ENCODE measurements around the gene NYAP2. TPM values are rescaled to one million over a fixed set of nuclear protein-coding genes. Genes with fewer than 3 reads are reported as not detected.

Gene NYAP2
- total and polyA plus RNA-seq, 10 of the 15 experiments (the other 5 are each of a cell fraction or from before 2014, with no cell fraction given): 0.03 TPM; not detected in 9

DNA sequence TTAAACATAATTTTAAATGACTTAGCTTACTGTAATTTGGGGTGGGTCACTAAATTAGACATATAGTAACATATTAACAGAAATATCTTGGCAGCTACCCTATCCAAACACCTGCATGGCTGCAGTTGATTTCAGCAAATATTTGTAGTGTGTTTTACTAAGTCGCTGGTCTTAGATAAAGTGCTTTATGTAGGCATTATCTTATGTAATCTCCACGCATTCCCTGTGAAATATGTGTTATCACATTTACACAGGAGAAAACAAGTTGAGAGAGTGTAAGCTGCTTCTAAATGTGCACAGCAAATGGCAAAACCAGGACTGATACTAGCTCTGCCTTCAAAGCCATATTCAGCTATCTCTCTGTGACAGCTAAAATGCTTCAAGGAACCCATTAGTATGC lies 72.0 kb downstream of the NYAP2 start:
- intact Hi-C loops (cut with micrococcal nuclease; ENCODE audit: unreplicated experiment) (no loop called here), in situ Hi-C loops (cut with MboI) (no loop called here)
- Histone ChIP-seq H3K4me2 (ENCODE audit: control insufficient read depth, insufficient read depth) (no peak overlapping the region), H2AFZ (ENCODE audit: control insufficient read depth, low read depth, low read length) (no peak overlapping the region), H3K27ac (ENCODE audit: control insufficient read depth, insufficient read depth) (no peak overlapping the region), H3K4me3 (no peak overlapping the region), H3K9me3 (replicated peaks; ENCODE audit: control insufficient read depth, insufficient read depth, low read length) (no peaks in the 10 kb centered on the region), H3K79me2 (ENCODE audit: control insufficient read depth, insufficient read depth, low read length) (no peaks in the 10 kb centered on the region), H4K20me1 (ENCODE audit: control insufficient read depth, insufficient read depth) (no peaks in the 10 kb centered on the region), H3K9ac (ENCODE audit: control insufficient read depth, insufficient read depth, low read length) (no peak overlapping the region), H3K36me3 (ENCODE audit: control insufficient read depth in 2 of 2, insufficient read depth in 2 of 2, low read length in 1 of 2) (no peaks in the 10 kb centered on the region), H3K4me1 (ENCODE audit: control insufficient read depth, insufficient read depth, low read length) (no peaks in the 10 kb centered on the region), H3K27me3 (replicated peaks in 1 of 2; ENCODE audit: control insufficient read depth in 2 of 2, insufficient read depth in 2 of 2, low read length in 1 of 2) (no peaks in the 10 kb centered on the region)
- no peak for ATAC-seq
- POLR2A ChIA-PET: no interaction called here
- RAD21 ChIA-PET (ENCODE audit: unreplicated experiment): no interaction called here
- no TSS peak for BruUV-seq (replicated peaks)
- DNase-seq (ENCODE audit: low read depth, low spot score): no peak
- TF ChIP-seq POLR2AphosphoS2 (IDR thresholded peaks at IDR 0.05; ENCODE audit: low read depth, low read length): no peak
- TF ChIP-seq TCF7 (IDR thresholded peaks at IDR 0.05; ENCODE audit: borderline replicate concordance): no peak
- no peak for TF ChIP-seq NFIC (IDR thresholded peaks at IDR 0.05; ENCODE audit: low read depth, low read length)
- TF ChIP-seq, protein P1, sequence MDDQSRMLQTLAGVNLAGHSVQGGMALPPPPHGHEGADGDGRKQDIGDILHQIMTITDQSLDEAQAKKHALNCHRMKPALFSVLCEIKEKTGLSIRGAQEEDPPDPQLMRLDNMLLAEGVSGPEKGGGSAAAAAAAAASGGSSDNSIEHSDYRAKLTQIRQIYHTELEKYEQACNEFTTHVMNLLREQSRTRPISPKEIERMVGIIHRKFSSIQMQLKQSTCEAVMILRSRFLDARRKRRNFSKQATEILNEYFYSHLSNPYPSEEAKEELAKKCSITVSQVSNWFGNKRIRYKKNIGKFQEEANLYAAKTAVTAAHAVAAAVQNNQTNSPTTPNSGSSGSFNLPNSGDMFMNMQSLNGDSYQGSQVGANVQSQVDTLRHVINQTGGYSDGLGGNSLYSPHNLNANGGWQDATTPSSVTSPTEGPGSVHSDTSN (IDR thresholded peaks at IDR 0.05; ENCODE audit: insufficient replicate concordance, low read depth, low read length): no peak
- TF ChIP-seq RAD51 (IDR thresholded peaks at IDR 0.05): no peak
- no peak for TF ChIP-seq MEF2B (IDR thresholded peaks at IDR 0.05; ENCODE audit: partially characterized antibody, poor library complexity, severe bottlenecking)
- TF ChIP-seq TAF1 (IDR thresholded peaks at IDR 0.05; ENCODE audit: borderline replicate concordance, low read depth, low read length): no peak
- TF ChIP-seq, protein P2, sequence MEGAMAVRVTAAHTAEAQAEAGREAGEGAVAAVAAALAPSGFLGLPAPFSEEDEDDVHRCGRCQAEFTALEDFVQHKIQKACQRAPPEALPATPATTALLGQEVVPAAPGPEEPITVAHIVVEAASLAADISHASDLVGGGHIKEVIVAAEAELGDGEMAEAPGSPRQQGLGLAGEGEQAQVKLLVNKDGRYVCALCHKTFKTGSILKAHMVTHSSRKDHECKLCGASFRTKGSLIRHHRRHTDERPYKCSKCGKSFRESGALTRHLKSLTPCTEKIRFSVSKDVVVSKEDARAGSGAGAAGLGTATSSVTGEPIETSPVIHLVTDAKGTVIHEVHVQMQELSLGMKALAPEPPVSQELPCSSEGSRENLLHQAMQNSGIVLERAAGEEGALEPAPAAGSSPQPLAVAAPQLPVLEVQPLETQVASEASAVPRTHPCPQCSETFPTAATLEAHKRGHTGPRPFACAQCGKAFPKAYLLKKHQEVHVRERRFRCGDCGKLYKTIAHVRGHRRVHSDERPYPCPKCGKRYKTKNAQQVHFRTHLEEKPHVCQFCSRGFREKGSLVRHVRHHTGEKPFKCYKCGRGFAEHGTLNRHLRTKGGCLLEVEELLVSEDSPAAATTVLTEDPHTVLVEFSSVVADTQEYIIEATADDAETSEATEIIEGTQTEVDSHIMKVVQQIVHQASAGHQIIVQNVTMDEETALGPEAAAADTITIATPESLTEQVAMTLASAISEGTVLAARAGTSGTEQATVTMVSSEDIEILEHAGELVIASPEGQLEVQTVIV (IDR thresholded peaks at IDR 0.05; ENCODE audit: borderline replicate concordance, partially characterized antibody): no peak
- TF ChIP-seq, protein P3, sequence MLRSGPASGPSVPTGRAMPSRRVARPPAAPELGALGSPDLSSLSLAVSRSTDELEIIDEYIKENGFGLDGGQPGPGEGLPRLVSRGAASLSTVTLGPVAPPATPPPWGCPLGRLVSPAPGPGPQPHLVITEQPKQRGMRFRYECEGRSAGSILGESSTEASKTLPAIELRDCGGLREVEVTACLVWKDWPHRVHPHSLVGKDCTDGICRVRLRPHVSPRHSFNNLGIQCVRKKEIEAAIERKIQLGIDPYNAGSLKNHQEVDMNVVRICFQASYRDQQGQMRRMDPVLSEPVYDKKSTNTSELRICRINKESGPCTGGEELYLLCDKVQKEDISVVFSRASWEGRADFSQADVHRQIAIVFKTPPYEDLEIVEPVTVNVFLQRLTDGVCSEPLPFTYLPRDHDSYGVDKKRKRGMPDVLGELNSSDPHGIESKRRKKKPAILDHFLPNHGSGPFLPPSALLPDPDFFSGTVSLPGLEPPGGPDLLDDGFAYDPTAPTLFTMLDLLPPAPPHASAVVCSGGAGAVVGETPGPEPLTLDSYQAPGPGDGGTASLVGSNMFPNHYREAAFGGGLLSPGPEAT (IDR thresholded peaks at IDR 0.05; ENCODE audit: low read depth): no peak
- TF ChIP-seq JUNB (IDR thresholded peaks at IDR 0.05): no peak
- no peak for TF ChIP-seq STAT3 (IDR thresholded peaks at IDR 0.05; ENCODE audit: low read depth, low read length)
- TF ChIP-seq ZZZ3 (IDR thresholded peaks at IDR 0.05; ENCODE audit: control insufficient read depth, insufficient read length, low read depth): no peak
- CTCF ChIA-PET: interaction anchor here (0.6 to 1.3 kb wide), 3 partner anchors 189 to 348 kb away, joined by 3 to 4 read pairs (median 4); no protein-coding TSS in a partner anchor
- SMC1A ChIA-PET (ENCODE audit: uncharacterized antibody, unreplicated experiment): interaction anchor here (1.0 to 1.3 kb wide), 2 partner anchors 12 to 17 kb away, joined by 3 to 4 read pairs; no protein-coding TSS in a partner anchor
- no peak for FAIRE-seq
- 17% methylated on average over 2 of the region's 2 CpGs for WGBS (ENCODE audit: insufficient coverage, insufficient replicate concordance, low lambda C conversion rate, missing lambda C conversion rate)

All from GM12878 (cell line).